ENCODE data around the gene XRCC6.
"Not testable (repeated sequence)": the region's sequence is repeated elsewhere in the genome, so short reads cannot be mapped to it uniquely, and the experiment has no call there.

Gene XRCC6

DNA sequence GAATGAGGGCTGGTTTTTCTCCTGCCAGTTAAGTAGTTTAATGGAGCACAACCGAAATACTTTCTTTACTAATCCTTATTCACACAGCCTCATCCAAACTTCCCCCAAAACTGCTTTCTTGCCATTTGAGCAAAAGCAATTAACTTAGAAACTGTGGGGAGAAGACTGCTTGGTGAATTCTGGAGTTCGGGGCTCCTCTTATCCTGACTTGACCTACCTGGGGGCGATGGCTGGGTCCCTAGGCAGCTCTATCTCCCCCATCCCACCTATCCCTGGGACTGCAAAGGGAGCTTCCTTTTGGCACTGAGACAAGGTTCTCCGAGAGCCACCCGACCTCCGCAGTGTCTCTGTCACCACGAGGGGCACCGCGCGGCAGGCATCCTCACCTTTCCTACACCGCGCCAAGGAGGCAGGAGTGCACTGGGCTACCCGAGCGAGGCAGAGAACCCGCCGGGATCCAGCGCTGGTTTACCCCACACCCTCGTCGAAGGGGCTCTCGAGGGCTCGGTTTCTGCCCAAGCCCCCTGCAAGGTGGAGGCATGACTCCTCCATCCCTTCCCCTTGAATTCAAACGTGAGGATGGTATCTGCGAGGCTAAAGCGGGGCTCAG, 1.0 kb upstream of the XRCC6 start:
- peak; percentile 53 for DNase-seq (ENCODE audit: low read depth)
- TF ChIP-seq, protein P1, sequence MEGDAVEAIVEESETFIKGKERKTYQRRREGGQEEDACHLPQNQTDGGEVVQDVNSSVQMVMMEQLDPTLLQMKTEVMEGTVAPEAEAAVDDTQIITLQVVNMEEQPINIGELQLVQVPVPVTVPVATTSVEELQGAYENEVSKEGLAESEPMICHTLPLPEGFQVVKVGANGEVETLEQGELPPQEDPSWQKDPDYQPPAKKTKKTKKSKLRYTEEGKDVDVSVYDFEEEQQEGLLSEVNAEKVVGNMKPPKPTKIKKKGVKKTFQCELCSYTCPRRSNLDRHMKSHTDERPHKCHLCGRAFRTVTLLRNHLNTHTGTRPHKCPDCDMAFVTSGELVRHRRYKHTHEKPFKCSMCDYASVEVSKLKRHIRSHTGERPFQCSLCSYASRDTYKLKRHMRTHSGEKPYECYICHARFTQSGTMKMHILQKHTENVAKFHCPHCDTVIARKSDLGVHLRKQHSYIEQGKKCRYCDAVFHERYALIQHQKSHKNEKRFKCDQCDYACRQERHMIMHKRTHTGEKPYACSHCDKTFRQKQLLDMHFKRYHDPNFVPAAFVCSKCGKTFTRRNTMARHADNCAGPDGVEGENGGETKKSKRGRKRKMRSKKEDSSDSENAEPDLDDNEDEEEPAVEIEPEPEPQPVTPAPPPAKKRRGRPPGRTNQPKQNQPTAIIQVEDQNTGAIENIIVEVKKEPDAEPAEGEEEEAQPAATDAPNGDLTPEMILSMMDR (IDR thresholded peaks at IDR 0.05; ENCODE audit: insufficient read depth, low read depth, low read length, missing control alignments), result no peak
- peak overlapping the region; percentile 77 for H3K4me3 ChIP-seq (ENCODE audit: low read depth, low read length)

DNA sequence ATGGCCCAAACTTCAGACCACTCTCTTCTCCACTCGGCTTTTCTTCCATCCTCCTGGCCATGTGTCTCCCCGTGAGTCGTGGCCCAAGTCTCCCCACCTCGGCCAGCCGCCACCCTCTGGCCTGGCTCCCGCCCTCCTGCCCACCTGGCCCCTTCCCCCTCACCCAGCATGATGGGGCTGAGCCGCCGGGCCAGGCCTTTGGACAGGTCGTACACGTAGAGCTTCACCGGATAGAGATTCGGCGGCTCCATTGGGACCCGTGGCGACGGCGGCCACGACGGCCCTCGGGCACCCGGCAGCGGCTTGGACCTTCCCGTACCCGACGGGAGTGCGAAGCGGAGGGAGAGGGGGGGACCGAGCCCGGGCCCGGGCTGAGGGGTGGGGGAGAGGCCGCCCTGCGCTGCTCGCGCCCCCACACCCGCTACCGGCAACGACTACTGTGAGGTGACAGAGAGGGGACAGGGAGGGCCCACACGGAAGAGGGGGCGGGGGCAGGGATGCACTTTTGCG, 451 bp upstream of the XRCC6 start, which contains the start of gene DESI1:
Gene DESI1, minus strand, starts transcription at position 455 of the 510 bp plus-strand sequence. Its CDS starts 204 bp downstream, at position 251.
- TF ChIP-seq, protein P1 (IDR thresholded peaks at IDR 0.05; ENCODE audit: insufficient read depth, low read depth, low read length, missing control alignments), result no peak
- DNase-seq (ENCODE audit: low read depth), result no peak

DNA sequence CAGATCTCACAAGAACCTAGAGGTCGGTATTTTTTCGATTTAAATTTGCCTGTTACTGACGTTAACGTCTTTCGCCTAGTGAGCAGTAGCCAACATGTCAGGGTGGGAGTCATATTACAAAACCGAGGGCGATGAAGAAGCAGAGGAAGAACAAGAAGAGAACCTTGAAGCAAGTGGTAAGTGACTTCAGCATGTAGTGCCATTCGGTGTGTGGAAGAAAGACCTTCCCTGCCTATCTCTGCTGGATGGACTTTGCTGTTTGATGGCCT, 750 bp downstream of the XRCC6 start:
- peak overlapping the region; percentile 81 for H3K4me3 ChIP-seq (ENCODE audit: low read depth, low read length)
- TF ChIP-seq, protein P1 (IDR thresholded peaks at IDR 0.05; ENCODE audit: insufficient read depth, low read depth, low read length, missing control alignments), result no peak
- DNase-seq (ENCODE audit: low read depth), result no peak

More for the DNA sequence above, 451 bp upstream of the XRCC6 start, which contains the start of gene DESI1:
- peak within 1 kb of the TSS; percentile 81 for H3K4me3 ChIP-seq (ENCODE audit: low read depth, low read length)

DNA sequence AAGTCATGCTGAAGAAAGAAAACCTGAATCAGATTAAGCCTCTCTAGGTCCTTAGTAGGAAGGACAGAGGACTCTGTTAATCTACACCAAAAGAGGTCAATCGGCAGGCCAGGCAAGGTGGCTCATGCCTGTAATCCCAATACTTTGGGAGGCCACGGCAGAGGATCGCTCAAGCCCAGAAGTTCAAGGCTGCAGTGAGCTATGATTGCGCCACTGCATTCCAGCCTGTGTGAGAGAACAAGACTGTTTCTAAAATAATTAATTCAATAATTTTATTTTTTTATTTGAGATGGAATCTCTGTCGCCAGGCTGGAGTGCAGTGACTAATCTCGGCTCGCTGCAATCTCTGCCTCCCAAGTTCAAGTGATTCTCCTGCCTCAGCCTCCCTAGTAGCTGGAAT, 4.5 kb downstream of the XRCC6 start:
- DNase-seq (ENCODE audit: low read depth), result no peak
- no peak overlapping the region for H3K4me3 ChIP-seq (ENCODE audit: low read depth, low read length)
- TF ChIP-seq, protein P1 (IDR thresholded peaks at IDR 0.05; ENCODE audit: insufficient read depth, low read depth, low read length, missing control alignments), result no peak

DNA sequence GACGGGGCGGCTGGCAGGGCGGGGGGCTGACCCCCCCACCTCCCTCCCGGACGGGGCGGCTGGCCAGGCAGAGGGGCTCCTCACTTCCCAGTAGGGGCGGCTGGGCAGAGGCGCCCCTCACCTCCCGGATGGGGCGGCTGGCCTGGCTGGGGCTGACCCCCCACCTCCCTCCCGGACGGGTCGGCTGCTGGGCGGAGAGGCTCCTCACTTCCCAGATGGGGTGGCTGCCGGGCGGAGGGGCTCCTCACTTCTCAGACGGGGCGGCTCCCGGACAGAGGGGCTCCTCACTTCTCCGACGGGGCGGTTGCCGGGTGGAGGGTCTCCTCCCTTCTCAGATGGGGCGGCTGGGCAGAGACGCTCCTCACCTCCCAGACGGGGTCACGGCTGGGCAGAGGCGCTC, 10.0 kb downstream of the XRCC6 start:
- not testable (repeated sequence) for DNase-seq (ENCODE audit: low read depth); H3K4me3 ChIP-seq (ENCODE audit: low read depth, low read length)

DNA sequence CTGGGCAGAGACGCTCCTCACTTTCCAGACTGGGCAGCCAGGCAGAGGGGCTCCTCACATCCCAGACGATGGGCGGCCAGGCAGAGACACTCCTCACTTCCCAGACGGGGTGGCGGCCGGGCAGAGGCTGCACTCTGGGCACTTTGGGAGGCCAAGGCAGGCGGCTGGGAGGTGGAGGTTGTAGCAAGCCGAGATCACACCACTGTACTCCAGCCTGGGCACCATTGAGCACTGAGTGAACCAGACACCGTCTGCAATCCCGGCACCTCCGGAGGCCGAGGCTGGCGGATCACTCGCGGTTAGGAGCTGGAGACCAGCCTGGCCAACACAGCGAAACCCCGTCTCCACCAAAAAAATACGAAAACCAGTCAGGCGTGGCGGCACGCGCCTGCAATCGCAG, 10.5 kb downstream of the XRCC6 start:
- not testable (repeated sequence) for DNase-seq (ENCODE audit: low read depth); H3K4me3 ChIP-seq (ENCODE audit: low read depth, low read length)

DNA sequence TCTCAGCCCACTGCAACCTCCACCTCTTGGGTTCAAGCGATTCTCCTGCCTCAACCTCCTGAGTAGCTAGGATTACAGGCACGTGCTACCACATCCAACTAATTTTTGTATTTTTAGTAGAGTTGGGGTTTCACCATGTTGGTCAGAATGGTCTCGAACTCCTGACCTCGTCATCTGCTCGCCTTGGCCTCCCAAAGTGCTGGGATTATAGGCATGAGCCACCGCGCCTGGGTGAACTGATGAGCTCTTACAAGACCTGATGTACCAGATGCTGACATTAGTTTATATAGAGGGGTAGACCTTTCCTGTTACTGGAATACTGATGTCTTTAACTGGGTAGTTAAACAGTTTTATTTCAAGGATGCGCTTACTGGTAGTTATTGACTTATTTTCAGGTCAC, 13.5 kb downstream of the XRCC6 start:
- not testable (repeated sequence) for H3K4me3 ChIP-seq (ENCODE audit: low read depth, low read length); DNase-seq (ENCODE audit: low read depth)

DNA sequence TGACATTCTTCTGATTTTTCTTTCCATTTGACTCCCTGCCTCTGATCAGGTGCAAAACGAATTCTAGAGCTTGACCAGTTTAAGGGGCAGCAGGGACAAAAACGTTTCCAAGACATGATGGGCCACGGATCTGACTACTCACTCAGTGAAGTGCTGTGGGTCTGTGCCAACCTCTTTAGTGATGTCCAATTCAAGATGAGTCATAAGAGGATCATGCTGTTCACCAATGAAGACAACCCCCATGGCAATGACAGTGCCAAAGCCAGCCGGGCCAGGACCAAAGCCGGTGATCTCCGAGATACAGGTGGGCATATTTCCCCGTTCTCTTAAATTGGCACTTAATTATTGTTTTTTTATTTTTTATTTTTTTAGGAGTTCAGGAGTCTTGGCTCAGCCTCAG, 15.4 kb downstream of the XRCC6 start:
- no peak for DNase-seq (ENCODE audit: low read depth)
- no peak overlapping the region for H3K4me3 ChIP-seq (ENCODE audit: low read depth, low read length)
- TF ChIP-seq, protein P1 (IDR thresholded peaks at IDR 0.05; ENCODE audit: insufficient read depth, low read depth, low read length, missing control alignments), result no peak

DNA sequence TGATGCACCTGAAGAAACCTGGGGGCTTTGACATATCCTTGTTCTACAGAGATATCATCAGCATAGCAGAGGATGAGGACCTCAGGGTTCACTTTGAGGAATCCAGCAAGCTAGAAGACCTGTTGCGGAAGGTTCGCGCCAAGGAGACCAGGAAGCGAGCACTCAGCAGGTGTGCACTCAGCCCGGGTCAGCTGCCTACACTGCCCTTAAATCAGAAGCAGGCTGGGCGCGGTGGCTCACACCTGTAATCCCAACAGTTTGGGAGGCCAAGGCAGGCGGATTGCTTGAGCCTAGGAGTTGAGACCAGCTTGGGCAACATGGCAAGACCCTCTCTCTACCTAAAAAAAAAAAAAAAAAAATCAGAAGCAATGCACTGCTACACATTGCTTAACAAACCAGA, 16.5 kb downstream of the XRCC6 start:
- not testable (repeated sequence) for DNase-seq (ENCODE audit: low read depth); H3K4me3 ChIP-seq (ENCODE audit: low read depth, low read length)

All from GM12865 (cell line).